CD4-positive, alpha-beta memory T cell (primary cell): ENCODE measurements around the gene EXOC1L. TPM values are rescaled to one million over a fixed set of nuclear protein-coding genes. Genes with fewer than 3 reads are reported as not detected.

Source experiments
- CTCF ChIA-PET: fragments of 350-600 bp; sonication (Branson Sonifier 250); formaldehyde crosslinking; loops from one replicate; lab custom pipeline; 2021; ENCODE audit warnings: inconsistent platforms; ENCODE audit not compliant: partially characterized antibody; lab: Charles Lee
- POLR2A ChIA-PET: fragments of 350-600 bp; sonication (Branson Sonifier 250); formaldehyde crosslinking; loops from one replicate; lab custom pipeline; 2021; ENCODE audit not compliant: partially characterized antibody; lab: Charles Lee
- DNase-seq, 5 donors: peaks; one replicate each; pipeline versions ENCODE4 v3.0.0 to v3.0.0-alpha.2; 2020 to 2022; ENCODE audit warnings: mixed read lengths in 1 of 5
- H3K27ac ChIP-seq: one replicate; pipeline ENCODE4 v1.7.0; 2013; ENCODE audit warnings: low read depth, low read length
- H3K27me3 ChIP-seq: 2 replicates; pipeline ENCODE4 v1.7.0; 2013; ENCODE audit warnings: mild to moderate bottlenecking, low read length, moderate library complexity; ENCODE audit not compliant: insufficient read depth
- H3K36me3 ChIP-seq: 2 replicates; pipeline ENCODE4 v1.7.0; 2013; ENCODE audit warnings: mild to moderate bottlenecking, low read length, moderate library complexity; ENCODE audit not compliant: insufficient read depth
- H3K4me1 ChIP-seq: 2 replicates; pipeline ENCODE4 v1.7.0; 2013; ENCODE audit warnings: mild to moderate bottlenecking, low read length, moderate library complexity; ENCODE audit not compliant: insufficient read depth
- H3K4me3 ChIP-seq, 2 donors: one replicate each; pipeline ENCODE4 v1.7.0; 2013; ENCODE audit warnings: low read length in 2 of 2, mild to moderate bottlenecking in 1 of 2
- H3K9me3 ChIP-seq, 2 donors: one replicate each; pipeline ENCODE4 v1.7.0; 2013; ENCODE audit warnings: low read length in 2 of 2, control low read depth in 1 of 2; ENCODE audit not compliant: control insufficient read depth in 1 of 2
- H3K27ac Mint-ChIP-seq, 7 donors: one replicate each; pipeline ENCODE4 v1.8.0; 2020 to 2021; ENCODE audit warnings: mixed read lengths in 7 of 7, mild to moderate bottlenecking in 6 of 7, inconsistent platforms in 3 of 7, moderate library complexity in 3 of 7
- H3K27me3 Mint-ChIP-seq, 2 donors: one replicate each; pipeline ENCODE4 v1.8.0; 2020 to 2021; ENCODE audit warnings: mixed read lengths in 2 of 2
- H3K36me3 Mint-ChIP-seq, 2 donors: one replicate each; pipeline ENCODE4 v1.8.0; 2020 to 2021; ENCODE audit warnings: mixed read lengths in 2 of 2, inconsistent platforms in 1 of 2, mild to moderate bottlenecking in 1 of 2
- H3K4me1 Mint-ChIP-seq, 4 donors: one replicate each; pipeline ENCODE4 v1.8.0; 2020 to 2021; ENCODE audit warnings: mixed read lengths in 4 of 4, mild to moderate bottlenecking in 1 of 4
- H3K4me3 Mint-ChIP-seq, 8 donors: one replicate each; pipeline ENCODE4 v1.8.0; 2020 to 2021; ENCODE audit warnings: mixed read lengths in 8 of 8, mild to moderate bottlenecking in 7 of 8, moderate library complexity in 6 of 8, inconsistent platforms in 3 of 8
- H3K9me3 Mint-ChIP-seq, 8 donors: one replicate each; pipeline ENCODE4 v1.8.0; 2020 to 2021; ENCODE audit warnings: mixed read lengths in 8 of 8, mild to moderate bottlenecking in 5 of 8, inconsistent platforms in 3 of 8, moderate library complexity in 1 of 8
- intact Hi-C: fragments of 100-400 bp; cut with micrococcal nuclease; formaldehyde crosslinking; loops from one replicate; pipeline ENCODE4 v1.15.1; 2023
- polyA plus RNA-seq, 2 donors: library from polyadenylated mRNA; unstranded; fragments of 300-500 nt; fragmentation: Illumina TruSeq; gene quantifications; one replicate each; pipeline ENCODE4 v1.2.3, GENCODE V29; 2021
- total RNA-seq, 2 experiments: library from RNA; stranded (reverse); gene quantifications; one replicate each; pipeline ENCODE4 v1.2.3, GENCODE V29; 2021

The EXOC1L gene
- total and polyA plus RNA-seq, 4 experiments from 2014 or later: not detected

DNA sequence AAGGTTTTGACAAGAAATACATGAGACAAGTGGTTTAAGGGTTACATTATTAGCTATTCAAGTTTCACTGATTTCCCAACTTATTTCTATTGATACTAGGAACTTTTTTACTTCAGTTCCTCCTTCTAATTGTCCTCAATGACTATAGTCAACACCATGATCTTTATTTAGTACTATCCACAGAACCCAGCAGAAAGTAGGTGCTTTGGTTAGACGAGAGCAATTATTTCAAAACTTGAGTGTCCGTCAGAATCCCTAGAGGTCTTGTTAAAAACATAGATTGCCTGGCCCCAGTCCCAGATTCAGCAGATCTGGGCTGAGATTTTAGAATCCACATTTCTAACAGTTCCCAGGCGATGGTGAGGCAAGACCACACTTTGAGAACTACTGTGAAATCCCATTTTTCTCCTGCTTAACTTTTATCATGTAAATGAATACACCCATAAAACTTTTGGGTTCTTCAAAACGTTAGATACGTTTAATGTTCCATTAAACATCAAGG is 51.8 kb downstream of the EXOC1L start:
- H3K27me3 ChIP-seq: no peaks in the 10 kb centered on the region
- H3K9me3 ChIP-seq: no peaks in the 10 kb centered on the region
- POLR2A ChIA-PET: no interaction called here
- H3K4me3 ChIP-seq: no peak overlapping the region
- Mint-ChIP-seq H3K9me3 (peaks cover 0 to 2% (median 0%) of the 10 kb centered on the region in 8 donors), H3K27me3 (no peaks in the 10 kb centered on the region), H3K4me3 (no peak overlapping the region), H3K27ac (no peak overlapping the region), H3K4me1 (peaks cover 6 to 10% (median 8%) of the 10 kb centered on the region in 4 donors), H3K36me3 (peaks cover 53 to 59% of the 10 kb centered on the region in 2 donors)
- peaks cover 10% of the 10 kb centered on the region for H3K4me1 ChIP-seq
- no peak overlapping the region for H3K27ac ChIP-seq
- intact Hi-C loops: no loop called here
- DNase-seq: no peak
- peaks cover 44% of the 10 kb centered on the region for H3K36me3 ChIP-seq
- CTCF ChIA-PET: no interaction called here

DNA sequence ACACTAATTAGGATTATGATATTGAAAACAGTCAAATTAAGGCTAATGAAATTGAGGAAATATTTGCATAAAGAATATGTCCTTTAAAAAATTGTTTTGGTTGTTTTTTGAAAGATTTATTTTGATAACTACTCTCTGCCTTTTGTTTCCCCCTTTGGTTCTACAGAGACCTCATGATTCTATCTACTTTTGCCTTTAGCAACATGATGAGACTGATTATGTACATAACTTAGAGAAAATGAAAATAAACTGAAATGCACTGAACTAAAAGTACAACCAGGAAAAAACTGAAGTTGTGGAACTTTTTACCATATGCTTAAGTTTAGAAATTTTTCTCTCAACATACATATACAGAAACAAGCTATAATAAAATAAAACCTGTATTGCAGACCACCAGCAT is 55.2 kb downstream of the EXOC1L start:
- Mint-ChIP-seq H3K4me1 (peaks cover 0 to 4% (median under 1%) of the 10 kb centered on the region in 4 donors), H3K36me3 (peaks cover 60 to 68% of the 10 kb centered on the region in 2 donors), H3K27ac (peak overlapping the region in 2 of 7 donors; percentile 27 to 70), H3K27me3 (no peaks in the 10 kb centered on the region), H3K4me3 (no peak overlapping the region), H3K9me3 (peaks cover 0 to under 1% (median 0%) of the 10 kb centered on the region in 8 donors)
- no peak for DNase-seq
- ChIA-PET CTCF (no interaction called here), POLR2A (no interaction called here)
- H3K4me1 ChIP-seq: no peaks in the 10 kb centered on the region
- H3K27ac ChIP-seq: no peak overlapping the region
- no peaks in the 10 kb centered on the region for H3K27me3 ChIP-seq
- H3K36me3 ChIP-seq: peaks cover 43% of the 10 kb centered on the region
- H3K4me3 ChIP-seq: no peak overlapping the region
- no peaks in the 10 kb centered on the region for H3K9me3 ChIP-seq
- intact Hi-C loops: no loop called here

GRCh38 chr4:55876387-55876786 is 56.8 kb downstream of the EXOC1L start:
- Histone ChIP-seq H3K9me3 (no peaks in the 10 kb centered on the region), H3K4me1 (no peaks in the 10 kb centered on the region), H3K36me3 (peaks cover 38% of the 10 kb centered on the region), H3K27ac (no peak overlapping the region), H3K4me3 (no peak overlapping the region), H3K27me3 (no peaks in the 10 kb centered on the region)
- Mint-ChIP-seq H3K36me3 (peaks cover 58 to 66% of the 10 kb centered on the region in 2 donors), H3K4me1 (peaks cover 0 to 3% (median 1%) of the 10 kb centered on the region in 4 donors), H3K4me3 (no peak overlapping the region), H3K27ac (peak overlapping the region in 1 of 7 donors; percentile 5), H3K9me3 (no peaks in the 10 kb centered on the region), H3K27me3 (no peaks in the 10 kb centered on the region)
- CTCF ChIA-PET: interaction anchor here (1.2 kb wide), 1 partner anchor 10 kb away, joined by 5 read pairs; no protein-coding TSS in a partner anchor
- POLR2A ChIA-PET: no interaction called here
- intact Hi-C loops: no loop called here
- DNase-seq: no peak

DNA sequence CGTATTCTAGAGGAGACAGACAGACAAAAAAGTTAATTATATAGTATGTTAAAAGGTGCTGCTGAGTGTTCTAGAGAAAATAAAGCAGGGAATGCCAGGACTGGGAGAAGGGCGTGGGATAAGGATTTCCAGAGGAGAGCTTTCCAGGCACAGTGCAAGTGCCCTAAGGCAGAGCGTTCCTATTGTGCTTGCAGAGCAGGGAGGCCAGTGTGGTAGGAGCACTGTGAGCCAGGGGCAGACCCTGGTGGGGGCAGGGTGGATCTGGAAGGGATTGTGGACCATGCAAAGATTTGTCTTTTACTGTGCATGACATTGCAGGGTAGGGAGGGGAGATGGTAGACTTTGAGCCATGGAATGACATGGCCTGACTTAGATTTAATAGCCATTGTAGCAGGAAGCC is 59.6 kb downstream of the EXOC1L start:
- no peaks in the 10 kb centered on the region for H3K9me3 Mint-ChIP-seq
- no peak for DNase-seq
- ChIA-PET POLR2A (no interaction called here), CTCF (no interaction called here)
- peaks cover 53 to 65% of the 10 kb centered on the region in 2 donors for H3K36me3 Mint-ChIP-seq
- no peaks in the 10 kb centered on the region for H3K27me3 Mint-ChIP-seq
- H3K4me1 ChIP-seq: no peaks in the 10 kb centered on the region
- H3K27ac Mint-ChIP-seq: no peak overlapping the region
- peaks cover 0 to 4% (median 1%) of the 10 kb centered on the region in 4 donors for H3K4me1 Mint-ChIP-seq
- intact Hi-C loops: no loop called here
- H3K9me3 ChIP-seq: no peaks in the 10 kb centered on the region
- H3K27me3 ChIP-seq: no peaks in the 10 kb centered on the region
- no peak overlapping the region for H3K4me3 ChIP-seq
- H3K27ac ChIP-seq: no peak overlapping the region
- no peak overlapping the region for H3K4me3 Mint-ChIP-seq
- H3K36me3 ChIP-seq: peaks cover 34% of the 10 kb centered on the region

- Mint-ChIP-seq H3K9me3 (no peaks in the 10 kb centered on the region), H3K4me1 (peaks cover 0 to 4% (median 1%) of the 10 kb centered on the region in 4 donors), H3K27me3 (no peaks in the 10 kb centered on the region), H3K27ac (peak overlapping the region in 1 of 7 donors; percentile 57), H3K4me3 (no peak overlapping the region), H3K36me3 (peaks cover 47 to 64% of the 10 kb centered on the region in 2 donors)
- DNase-seq: no peak
- no peaks in the 10 kb centered on the region for H3K27me3 ChIP-seq
- POLR2A ChIA-PET: no interaction called here
- no peaks in the 10 kb centered on the region for H3K4me1 ChIP-seq
- no peak overlapping the region for H3K27ac ChIP-seq
- no peaks in the 10 kb centered on the region for H3K9me3 ChIP-seq
- CTCF ChIA-PET: interaction anchor here (0.9 to 1.3 kb wide), 3 partner anchors 13 to 20 kb away, joined by 3 to 4 read pairs (median 3); no protein-coding TSS in a partner anchor
- H3K4me3 ChIP-seq: no peak overlapping the region
- H3K36me3 ChIP-seq: peaks cover 34% of the 10 kb centered on the region
- intact Hi-C loops: no loop called here
These were observed 61.2 kb downstream of the EXOC1L start for GRCh38 chr4:55880652-55881280.

GRCh38 chr4:55884093-55884850 is 64.7 kb downstream of the EXOC1L start:
- no peak for DNase-seq
- POLR2A ChIA-PET: interaction anchor here (0.7 kb wide), 1 partner anchor 65 kb away, joined by 3 read pairs; the partner anchor contains the start of gene CEP135
- Histone ChIP-seq H3K4me1 (no peaks in the 10 kb centered on the region), H3K27me3 (no peaks in the 10 kb centered on the region), H3K9me3 (no peaks in the 10 kb centered on the region), H3K4me3 (no peak overlapping the region), H3K27ac (no peak overlapping the region), H3K36me3 (peaks cover 20% of the 10 kb centered on the region)
- Mint-ChIP-seq H3K4me3 (no peak overlapping the region), H3K27ac (no peak overlapping the region), H3K27me3 (no peaks in the 10 kb centered on the region), H3K9me3 (no peaks in the 10 kb centered on the region), H3K36me3 (peaks cover 31 to 44% of the 10 kb centered on the region in 2 donors), H3K4me1 (peaks cover 0 to 10% (median 6%) of the 10 kb centered on the region in 4 donors)
- intact Hi-C loops: no loop called here
- CTCF ChIA-PET: no interaction called here

DNA sequence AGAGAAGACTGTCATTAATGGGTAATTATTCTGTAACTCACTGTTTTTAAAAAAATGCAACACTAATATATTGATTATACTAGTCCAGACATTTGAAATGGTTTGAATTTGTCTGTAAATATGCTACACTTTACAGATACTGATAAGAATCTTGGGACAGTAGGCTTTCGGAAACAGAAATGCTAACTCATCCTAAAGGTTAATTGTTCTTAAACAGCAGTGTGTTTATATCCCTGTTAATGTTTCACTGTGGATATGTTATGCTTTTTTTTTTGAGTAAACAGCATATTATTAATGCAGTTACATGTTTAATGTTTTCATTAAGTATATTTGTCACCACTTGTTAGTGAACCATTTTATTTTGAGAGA is 65.2 kb downstream of the EXOC1L start:
- no peaks in the 10 kb centered on the region for H3K9me3 ChIP-seq
- POLR2A ChIA-PET: no interaction called here
- peaks cover 3 to 9% (median 6%) of the 10 kb centered on the region in 4 donors for H3K4me1 Mint-ChIP-seq
- peaks cover 23% of the 10 kb centered on the region for H3K36me3 ChIP-seq
- H3K27me3 ChIP-seq: no peaks in the 10 kb centered on the region
- H3K4me3 Mint-ChIP-seq: no peak overlapping the region
- CTCF ChIA-PET: no interaction called here
- H3K27ac ChIP-seq: no peak overlapping the region
- no peaks in the 10 kb centered on the region for H3K4me1 ChIP-seq
- DNase-seq: no peak
- intact Hi-C loops: no loop called here
- no peak overlapping the region for H3K27ac Mint-ChIP-seq
- no peaks in the 10 kb centered on the region for H3K9me3 Mint-ChIP-seq
- peaks cover 30 to 45% of the 10 kb centered on the region in 2 donors for H3K36me3 Mint-ChIP-seq
- no peaks in the 10 kb centered on the region for H3K27me3 Mint-ChIP-seq
- H3K4me3 ChIP-seq: no peak overlapping the region
